HFF-Myc (cell line): ENCODE results near the gene PRKCI.
"Not testable (repeated sequence)": the region's sequence is repeated elsewhere in the genome, so short reads cannot be mapped to it uniquely, and the experiment has no call there.

Experiments used
- DNase-seq: peaks from one replicate; pipeline ENCODE4 v3.0.0-alpha.2; 2011; ENCODE audit warnings: low read depth; ENCODE audit errors: extremely low read depth
- H3K4me3 ChIP-seq: replicated peaks from 2 replicates; pipeline ENCODE4 v1.5.1; 2011; ENCODE audit warnings: low read depth, mild to moderate bottlenecking, control low read depth, low read length
- CTCF ChIP-seq: IDR thresholded peaks from 2 replicates; pipeline ENCODE4 v1.5.1; 2012; ENCODE audit warnings: mild to moderate bottlenecking, low read depth, low read length, control low read depth; ENCODE audit errors: missing control alignments

The PRKCI gene

GRCh38 chr3:170259907-170260306, 37.7 kb downstream of the PRKCI start:
- no peak overlapping the region for H3K4me3 ChIP-seq
- DNase-seq = no peak
- no peak for TF ChIP-seq CTCF

- DNase-seq = no peak
- no peak for TF ChIP-seq CTCF
- H3K4me3 ChIP-seq = no peak overlapping the region
Measured at GRCh38 chr3:170267793-170268192, 45.6 kb downstream of the PRKCI start.

GRCh38 chr3:170269673-170270254, 47.5 kb downstream of the PRKCI start:
- not testable (repeated sequence) for H3K4me3 ChIP-seq, DNase-seq

- H3K4me3 ChIP-seq = no peak overlapping the region
- no peak for DNase-seq
- no peak for TF ChIP-seq CTCF
Measured at GRCh38 chr3:170270282-170270881, 48.2 kb downstream of the PRKCI start.

- no peak for DNase-seq
- H3K4me3 ChIP-seq = no peak overlapping the region
- TF ChIP-seq CTCF = no peak
Measured at GRCh38 chr3:170274641-170275040, 52.4 kb downstream of the PRKCI start.

- TF ChIP-seq CTCF = no peak
- no peak overlapping the region for H3K4me3 ChIP-seq
- no peak for DNase-seq
Measured at GRCh38 chr3:170275832-170276231, 53.6 kb downstream of the PRKCI start.

- DNase-seq, H3K4me3 ChIP-seq: not testable (repeated sequence)
Measured at GRCh38 chr3:170277311-170277710, 55.1 kb downstream of the PRKCI start.
